Pericardium fibroblast (primary cell): Measurements from ENCODE around the gene STARD3NL. TPM values are rescaled to one million over a fixed set of nuclear protein-coding genes. Genes with fewer than 3 reads are reported as not detected.

Source experiments
- total RNA-seq: library from RNA; depleted of rRNA; stranded (reverse); fragments of >200 nt; gene quantifications from 2 replicates; pipeline ENCODE4 v1.2.3, GENCODE V29; 2015

The STARD3NL gene
- 33.1 and 40.6 TPM in 2 replicates for total RNA-seq

DNA sequence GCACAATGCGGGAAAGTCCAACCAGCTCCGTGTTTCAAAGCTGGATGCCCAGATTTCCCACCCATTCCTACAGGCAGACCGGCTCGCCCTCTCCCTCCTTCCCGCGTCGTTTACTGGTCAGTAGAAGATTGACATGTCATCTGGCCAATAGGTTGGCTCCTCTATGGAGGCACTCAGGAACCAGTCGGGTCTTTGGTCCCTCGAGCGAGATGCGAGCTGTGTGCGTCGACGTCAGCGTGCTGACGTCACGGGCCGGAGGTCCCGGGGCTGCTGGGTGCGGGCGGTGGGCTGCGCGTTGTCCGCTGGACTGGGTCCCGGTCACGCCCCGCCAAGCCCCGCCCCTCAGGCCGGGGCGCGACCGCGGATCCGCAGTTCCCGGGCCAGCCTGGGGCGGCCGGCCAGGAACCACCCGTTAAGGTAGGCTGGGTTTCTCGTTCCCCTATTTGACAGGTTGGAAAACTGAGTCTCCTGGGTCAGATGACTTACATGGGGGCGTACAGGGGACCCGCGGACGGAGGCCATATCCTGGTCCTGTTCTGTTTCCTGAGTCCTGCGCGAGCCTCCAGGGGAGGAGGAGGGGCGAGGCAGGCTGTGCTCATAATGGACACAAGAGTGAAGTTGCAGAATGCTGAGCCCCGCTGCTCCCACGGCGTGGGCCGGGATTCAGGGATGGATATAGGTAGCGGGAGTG lies at the start of gene STARD3NL:
Gene STARD3NL, plus strand, starts transcription at position 242 of the 691 bp plus-strand sequence. CDS start 29,260 bp downstream, outside the sequence.

DNA sequence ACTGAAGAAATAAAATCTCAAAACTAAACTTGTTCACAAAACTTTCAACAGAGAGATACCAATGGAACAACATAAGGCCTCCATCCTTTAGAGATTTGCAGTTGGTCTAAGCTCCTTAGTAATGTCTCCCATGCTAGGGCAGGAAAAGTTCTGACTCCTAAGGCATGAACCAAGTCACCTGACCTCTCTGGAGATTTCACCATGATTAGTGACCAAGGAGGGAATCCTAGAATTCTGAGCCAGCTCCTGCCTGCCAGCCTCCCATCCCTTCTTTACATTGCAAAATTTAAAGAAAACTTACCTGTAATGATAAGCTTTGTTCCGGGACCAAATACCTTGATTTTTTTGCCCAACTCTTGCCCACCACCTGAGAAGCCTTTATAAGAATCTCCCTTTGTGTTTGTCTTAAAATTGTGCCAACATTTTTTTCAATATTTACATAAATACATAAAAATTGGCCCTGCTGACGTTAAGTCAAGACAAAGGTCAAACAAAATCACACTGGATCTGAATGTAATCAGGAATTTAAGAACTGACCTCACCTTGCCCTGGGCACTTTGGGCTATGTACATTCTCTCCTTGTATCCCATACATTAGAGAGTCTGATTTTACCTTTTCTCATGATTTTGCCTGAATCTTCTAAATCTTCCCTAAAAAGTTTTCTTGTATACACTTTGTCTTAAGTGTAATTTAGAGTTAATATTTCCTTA lies 95.4 kb downstream of the STARD3NL start, which contains the start of gene TARP:
Gene TARP, minus strand, starts transcription at position 351 of the 710 bp plus-strand sequence.

